Esophagus squamous epithelium (tissue), 5 donors: ENCODE measurements around the gene RALGPS1. TPM values are rescaled to one million over a fixed set of nuclear protein-coding genes. Genes with fewer than 3 reads are reported as not detected.
A peak's percentile ranks its signal among the peaks of the same experiment; 100 is the strongest.

Source experiments
- DNase-seq: peaks from one replicate; lab custom pipeline; 2025; lab: John Stamatoyannopoulos, UW
- H3K27ac ChIP-seq, 4 donors: fragments of 200-600 bp; sonication (generic); one replicate each; pipeline ENCODE4 v1.5.1; 2016 to 2019; ENCODE audit warnings: mild to moderate bottlenecking in 1 of 4
- H3K27me3 ChIP-seq, 4 donors: fragments of 200-600 bp; sonication (generic); 1 replicate in 3 of 4; 2 replicates in 1 of 4; pipeline versions ENCODE4 v1.5.1 to v1.6.0; 2017 to 2021; ENCODE audit warnings: antibody characterized with exemption in 1 of 4
- H3K36me3 ChIP-seq, 3 donors: fragments of 200-600 bp; sonication (generic); one replicate each; pipeline ENCODE4 v1.5.1; 2016 to 2019
- H3K4me1 ChIP-seq, 3 donors: fragments of 200-600 bp; sonication (generic); one replicate each; pipeline ENCODE4 v1.5.1; 2017 to 2019
- H3K4me3 ChIP-seq, 4 donors: fragments of 200-600 bp; sonication (generic); 1 replicate in 3 of 4; 2 replicates in 1 of 4; pipeline ENCODE4 v1.5.1; 2016 to 2019; ENCODE audit warnings: mild to moderate bottlenecking in 2 of 4, moderate library complexity in 1 of 4
- H3K9me3 ChIP-seq, 3 donors: fragments of 200-600 bp; sonication (generic); one replicate each; pipeline ENCODE4 v1.5.1; 2016 to 2019
- POLR2A ChIP-seq, 4 donors: fragments of 450-650 bp; IDR thresholded peaks; one replicate each; pipeline ENCODE4 v1.6.1; 2017; ENCODE audit warnings: antibody characterized with exemption in 4 of 4, mild to moderate bottlenecking in 4 of 4, moderate library complexity in 3 of 4
- WGBS, 2 donors: methylation state at CpG; one replicate each; pipeline ENCODE4 v1.1.5; 2018; 5-methylcytosine and 5-hydroxymethylcytosine counted together
- intact Hi-C: fragments of 100-400 bp; cut with DNase I; formaldehyde crosslinking; loops from one replicate; pipeline ENCODE4 v1.15.0; 2022
- total RNA-seq, 4 donors: library from RNA; depleted of rRNA; stranded (reverse); fragments of >200 nt; gene quantifications; one replicate each; pipeline ENCODE4 v1.1.0, GENCODE V29; 2016
- TF ChIP-seq, protein P1 (sequence below), 6 experiments: fragments of 450-650 bp in 4 of 6; fragments of 200-600 bp in 2 of 6; sonication (generic) in 2 of 6; IDR thresholded peaks; one replicate each; pipeline ENCODE4 v1.5.1; 2016 to 2019; ENCODE audit warnings: antibody characterized with exemption in 6 of 6, mild to moderate bottlenecking in 4 of 6, moderate library complexity in 4 of 6
- donor health status: DM: yes; HTN: yes; CAD: no.

Gene RALGPS1
- total RNA-seq, 4 donors from 2014 or later = 3.0 to 16.4 (median 10.6) TPM

DNA sequence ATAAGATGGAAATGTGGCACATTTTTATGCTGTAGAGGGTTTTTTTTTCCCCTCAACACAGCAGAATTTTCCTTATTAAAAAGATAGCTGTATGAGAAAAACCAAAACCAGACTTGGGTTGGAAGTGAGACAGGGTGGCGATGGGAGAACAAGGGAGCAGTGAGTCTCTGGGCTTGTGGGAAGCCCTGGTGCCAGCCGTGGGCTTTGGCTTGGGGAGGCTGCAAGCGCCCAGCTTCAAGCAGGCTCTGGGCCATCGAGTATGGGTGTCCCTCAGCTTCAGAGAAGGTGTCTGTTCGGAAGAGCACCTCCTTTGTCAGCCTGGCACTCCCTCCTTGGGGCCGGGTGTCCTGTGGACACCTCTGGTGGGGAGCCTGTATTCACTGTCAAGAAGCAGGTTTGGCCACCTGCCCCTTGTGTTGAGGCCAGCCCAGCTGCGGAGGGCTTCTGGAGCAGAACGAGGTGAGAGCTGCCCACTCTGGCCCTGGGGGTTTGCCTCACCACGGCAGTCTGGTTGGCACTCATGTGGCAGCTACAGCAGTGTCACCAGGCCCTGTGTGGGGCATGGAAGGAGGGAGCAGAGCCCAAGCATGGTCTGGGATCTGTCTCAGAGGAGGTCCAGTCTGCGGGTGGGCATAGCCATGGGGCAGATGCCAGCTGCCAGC is 245.5 kb downstream of the RALGPS1 start:
- Histone ChIP-seq H3K27ac (peak overlapping the region in 3 of 4 donors; percentile 2 to 33 (median 13)), H3K9me3 (no peaks in the 10 kb centered on the region), H3K4me1 (peaks cover 0 to 51% (median 6%) of the 10 kb centered on the region in 3 donors), H3K36me3 (no peaks in the 10 kb centered on the region), H3K27me3 (no peaks in the 10 kb centered on the region), H3K4me3 (no peak overlapping the region)
- DNase-seq = no peak
- 80 to 92% methylated on average over 6 to 7 of the region's 10 CpGs for WGBS, 2 donors
- TF ChIP-seq, protein P1, sequence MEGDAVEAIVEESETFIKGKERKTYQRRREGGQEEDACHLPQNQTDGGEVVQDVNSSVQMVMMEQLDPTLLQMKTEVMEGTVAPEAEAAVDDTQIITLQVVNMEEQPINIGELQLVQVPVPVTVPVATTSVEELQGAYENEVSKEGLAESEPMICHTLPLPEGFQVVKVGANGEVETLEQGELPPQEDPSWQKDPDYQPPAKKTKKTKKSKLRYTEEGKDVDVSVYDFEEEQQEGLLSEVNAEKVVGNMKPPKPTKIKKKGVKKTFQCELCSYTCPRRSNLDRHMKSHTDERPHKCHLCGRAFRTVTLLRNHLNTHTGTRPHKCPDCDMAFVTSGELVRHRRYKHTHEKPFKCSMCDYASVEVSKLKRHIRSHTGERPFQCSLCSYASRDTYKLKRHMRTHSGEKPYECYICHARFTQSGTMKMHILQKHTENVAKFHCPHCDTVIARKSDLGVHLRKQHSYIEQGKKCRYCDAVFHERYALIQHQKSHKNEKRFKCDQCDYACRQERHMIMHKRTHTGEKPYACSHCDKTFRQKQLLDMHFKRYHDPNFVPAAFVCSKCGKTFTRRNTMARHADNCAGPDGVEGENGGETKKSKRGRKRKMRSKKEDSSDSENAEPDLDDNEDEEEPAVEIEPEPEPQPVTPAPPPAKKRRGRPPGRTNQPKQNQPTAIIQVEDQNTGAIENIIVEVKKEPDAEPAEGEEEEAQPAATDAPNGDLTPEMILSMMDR (IDR thresholded peaks at IDR 0.05) = no peak
- TF ChIP-seq POLR2A (IDR thresholded peaks at IDR 0.05) = no peak
- intact Hi-C loops = no loop called here

DNA sequence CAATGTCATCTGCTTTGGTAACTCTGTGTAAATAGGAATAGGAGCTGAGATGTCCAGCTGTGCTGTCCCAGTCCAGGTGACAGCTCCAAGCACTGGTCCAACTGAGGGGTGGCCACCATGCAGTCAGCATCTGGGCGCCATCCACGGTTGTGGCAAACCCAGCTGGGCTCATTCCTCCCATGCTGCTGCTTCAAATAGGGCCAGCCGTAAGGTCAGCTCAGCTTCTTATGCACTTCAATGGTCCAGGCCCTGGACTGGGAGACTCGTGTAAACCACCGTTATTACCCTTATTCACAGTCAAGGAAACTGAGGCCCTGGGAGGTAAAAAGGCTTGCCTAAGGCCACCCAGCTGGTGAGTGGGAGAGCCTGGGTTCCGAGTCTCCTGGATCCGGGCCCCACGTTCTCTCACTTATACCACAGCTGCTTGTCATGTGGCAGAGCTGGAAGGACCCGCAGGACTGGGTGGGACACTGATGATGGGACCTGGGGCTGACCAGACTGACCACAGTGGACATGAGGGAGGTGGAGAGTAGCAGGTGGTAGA is 246.6 kb downstream of the RALGPS1 start:
- Histone ChIP-seq H3K27ac (no peak overlapping the region), H3K9me3 (no peaks in the 10 kb centered on the region), H3K4me3 (no peak overlapping the region), H3K27me3 (no peaks in the 10 kb centered on the region), H3K36me3 (no peaks in the 10 kb centered on the region), H3K4me1 (peaks cover 0 to 46% (median 2%) of the 10 kb centered on the region in 3 donors)
- no peak for DNase-seq
- 93 to 100% methylated on average over 5 to 6 of the region's 9 CpGs for WGBS, 2 donors
- TF ChIP-seq, protein P1 (IDR thresholded peaks at IDR 0.05) = no peak
- TF ChIP-seq POLR2A (IDR thresholded peaks at IDR 0.05) = no peak
- intact Hi-C loops = no loop called here

DNA sequence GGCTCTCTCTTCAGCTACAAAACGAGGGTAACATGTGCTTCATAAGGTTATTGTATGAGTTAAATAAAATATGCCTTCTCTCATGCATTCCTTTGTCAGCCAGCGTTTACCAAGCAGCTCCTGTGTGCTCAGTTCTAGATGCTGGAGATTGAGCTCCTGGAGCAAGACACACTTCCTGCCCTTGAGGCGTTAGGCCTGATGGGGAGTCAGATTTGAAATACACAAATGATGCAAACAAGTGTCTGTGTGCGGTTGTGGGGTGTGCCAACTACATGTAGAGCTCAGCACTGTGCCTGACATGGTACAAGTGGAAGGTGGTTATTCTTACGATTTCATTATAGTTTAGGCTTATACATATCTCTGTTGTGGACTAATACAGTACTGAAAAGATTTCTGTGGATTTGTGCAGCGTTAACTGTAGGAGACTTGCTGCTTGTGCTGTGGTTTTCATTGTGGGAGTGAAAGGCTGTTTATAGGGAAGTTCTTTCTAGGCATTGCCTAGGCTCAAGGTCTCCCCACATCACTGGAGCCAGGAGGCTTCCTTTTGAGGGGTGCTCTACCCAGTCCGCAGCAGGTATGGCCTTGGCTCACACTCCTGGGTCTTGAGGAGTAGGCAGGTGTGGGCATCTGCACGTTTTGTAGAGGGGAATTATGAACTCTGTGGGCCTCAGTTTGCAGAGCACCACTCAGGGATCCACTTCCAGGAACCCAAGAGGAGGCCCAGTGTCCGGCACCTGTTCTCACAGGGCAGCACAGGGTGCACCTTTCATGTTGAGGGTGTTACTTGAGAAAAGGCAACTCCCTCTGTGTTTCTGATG is 247.7 kb downstream of the RALGPS1 start:
- Histone ChIP-seq H3K9me3 (no peaks in the 10 kb centered on the region), H3K4me3 (no peak overlapping the region), H3K4me1 (peaks cover 0 to 55% (median 6%) of the 10 kb centered on the region in 3 donors), H3K27me3 (no peaks in the 10 kb centered on the region), H3K36me3 (no peaks in the 10 kb centered on the region), H3K27ac (peak overlapping the region in 2 of 4 donors; percentile 16 to 17)
- intact Hi-C loops = no loop called here
- 52 to 63% methylated on average over 7 to 9 of the region's 9 CpGs for WGBS, 2 donors
- no peak for TF ChIP-seq POLR2A (IDR thresholded peaks at IDR 0.05)
- TF ChIP-seq, protein P1 (IDR thresholded peaks at IDR 0.05) = no peak
- DNase-seq = no peak

DNA sequence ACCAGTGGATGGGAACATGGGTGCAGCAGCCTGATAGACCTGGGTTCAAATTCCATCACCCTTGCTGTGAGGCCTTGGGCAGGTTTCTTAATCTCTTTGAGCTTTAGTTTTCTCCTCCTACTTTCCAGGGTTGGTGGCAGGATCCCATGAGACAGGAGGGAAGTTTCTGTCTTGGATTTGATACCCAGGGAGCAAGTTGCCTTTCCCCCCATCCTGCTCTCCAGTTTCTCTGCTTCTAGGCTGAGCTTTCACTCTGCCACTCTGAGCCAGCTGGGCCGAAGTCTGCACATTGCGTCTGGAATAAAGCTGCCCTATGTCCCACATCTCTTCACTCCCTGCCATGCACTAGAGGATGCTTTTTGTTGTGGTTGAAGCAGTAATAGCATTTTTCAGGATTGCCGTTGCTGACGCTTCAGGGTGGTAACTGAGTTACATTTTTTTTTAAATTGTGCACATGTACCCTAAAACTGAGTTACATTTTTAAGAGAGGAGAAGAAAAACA is 248.3 kb downstream of the RALGPS1 start:
- intact Hi-C loops = no loop called here
- peaks cover 0 to 62% (median 7%) of the 10 kb centered on the region in 3 donors for H3K4me1 ChIP-seq
- no peak overlapping the region for H3K4me3 ChIP-seq
- 75 to 94% methylated on average over 4 of the region's 4 CpGs for WGBS, 2 donors
- no peaks in the 10 kb centered on the region for H3K27me3 ChIP-seq
- no peaks in the 10 kb centered on the region for H3K36me3 ChIP-seq
- H3K9me3 ChIP-seq = no peaks in the 10 kb centered on the region
- peak overlapping the region in 2 of 4 donors; percentile 16 to 17 for H3K27ac ChIP-seq
- TF ChIP-seq, protein P1 (IDR thresholded peaks at IDR 0.05) = no peak
- no peak for TF ChIP-seq POLR2A (IDR thresholded peaks at IDR 0.05)
- DNase-seq = no peak
